HG03460 (cell line): ENCODE data around the gene SRP54.
"Not testable (repeated sequence)": the region's sequence is repeated elsewhere in the genome, so short reads cannot be mapped to it uniquely, and the experiment has no call there.

ENCODE experiments used
- ATAC-seq: cut with Tn5 transposase; IDR thresholded peaks from one replicate; pipeline ENCODE4 v1.9.1; 2021; ENCODE audit not compliant: unreplicated experiment

The SRP54 gene

DNA sequence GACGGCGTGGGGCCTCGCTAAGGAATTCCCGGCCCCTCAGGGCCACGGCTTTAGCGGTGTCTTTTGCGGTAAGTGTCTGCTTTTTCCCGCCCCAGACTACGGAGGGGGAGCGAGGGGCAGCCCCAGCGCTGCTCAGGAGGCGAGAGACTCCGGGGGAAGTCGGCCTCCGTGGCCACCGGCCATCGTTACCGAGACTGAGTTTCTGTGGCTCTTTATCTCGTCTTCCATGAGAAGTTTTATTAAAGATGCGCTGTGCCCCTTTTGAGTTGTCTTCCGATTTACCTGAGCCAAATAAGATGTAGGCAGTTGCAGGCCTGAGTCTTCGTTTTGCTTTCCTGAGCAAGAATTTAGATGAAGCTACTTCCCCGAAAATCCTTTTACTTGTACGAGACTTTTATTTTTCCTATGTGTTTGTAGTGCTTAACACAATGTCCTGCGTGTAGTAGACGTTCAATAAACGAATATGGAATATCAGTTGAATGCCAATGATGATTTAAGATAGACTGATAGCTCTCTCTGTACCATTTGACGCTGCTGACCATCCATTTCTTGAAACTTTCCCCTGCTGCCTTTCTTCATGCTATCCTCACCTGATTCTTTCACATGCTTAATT lies 462 bp downstream of the SRP54 start:
- peak; percentile 11 for ATAC-seq

DNA sequence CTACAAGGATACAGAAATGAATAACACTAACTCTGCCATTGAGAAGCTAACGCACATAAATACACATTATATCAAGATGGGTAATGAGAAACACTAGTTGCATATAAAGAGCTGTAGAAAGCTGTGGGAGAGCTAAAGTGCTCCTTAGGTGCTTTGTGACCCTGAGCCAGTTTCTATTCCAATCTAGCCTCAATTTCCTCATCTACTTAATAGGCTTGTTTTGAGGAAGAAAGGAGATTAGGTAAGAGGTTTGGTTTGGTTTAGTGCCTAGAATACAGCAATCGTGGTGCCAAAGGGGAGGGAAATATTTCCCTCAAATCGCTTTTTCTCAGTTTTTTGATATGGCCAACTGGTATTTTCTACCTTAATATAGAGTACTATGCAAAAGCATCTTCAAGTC lies 994 bp downstream of the SRP54 start:
- ATAC-seq = no peak

DNA sequence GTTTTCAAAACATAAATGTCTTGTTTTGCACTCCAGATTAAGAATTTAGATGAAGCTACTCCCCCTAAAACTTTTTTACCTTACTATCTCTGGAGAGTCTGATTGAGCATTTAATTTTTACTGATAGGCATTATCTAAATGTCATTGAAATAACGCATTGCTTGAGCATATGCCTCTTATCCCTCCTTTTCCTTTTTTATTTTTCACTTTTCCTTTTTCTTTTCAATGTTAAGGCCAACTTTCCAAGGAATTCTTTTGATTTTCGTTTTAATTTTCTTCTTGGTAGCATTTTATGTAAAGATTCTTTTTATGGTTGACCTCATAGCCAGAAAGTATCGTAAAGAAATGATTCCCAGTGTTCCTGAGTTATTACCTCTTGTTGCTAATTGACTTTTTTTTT lies 2.9 kb downstream of the SRP54 start:
- ATAC-seq = no peak

- ATAC-seq = no peak
Observed at GRCh38 chr14:34987180-34987579, 4.4 kb downstream of the SRP54 start.

- ATAC-seq = no peak
Observed at GRCh38 chr14:34989762-34990161, 7.0 kb downstream of the SRP54 start.

GRCh38 chr14:34993426-34993825 lies 10.6 kb downstream of the SRP54 start:
- no peak for ATAC-seq

DNA sequence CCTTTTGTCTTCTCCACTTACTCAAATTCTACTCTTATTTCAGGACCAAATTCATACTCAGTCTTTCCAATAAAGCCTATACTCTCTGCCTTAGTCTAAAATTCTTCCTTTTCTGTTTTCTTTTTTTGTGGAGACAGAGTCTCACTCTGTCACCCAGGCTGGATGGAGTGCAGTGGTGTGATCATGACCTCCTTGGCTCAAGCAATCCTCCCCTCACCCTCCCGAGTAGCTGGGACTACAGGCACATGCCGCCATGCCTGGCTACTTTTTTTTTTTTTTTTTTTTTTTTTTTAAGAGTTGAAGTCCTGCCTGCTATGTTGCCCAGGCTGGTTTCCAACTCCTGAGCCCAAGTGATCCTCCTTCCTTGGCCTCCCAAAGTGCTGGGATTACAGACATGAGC lies 11.9 kb downstream of the SRP54 start:
- no peak for ATAC-seq

GRCh38 chr14:34997762-34998161 lies 15.0 kb downstream of the SRP54 start:
- ATAC-seq = no peak

- no peak for ATAC-seq
Observed at GRCh38 chr14:34999500-34999899, 16.7 kb downstream of the SRP54 start.

GRCh38 chr14:35001621-35002020 lies 18.8 kb downstream of the SRP54 start:
- ATAC-seq = no peak

DNA sequence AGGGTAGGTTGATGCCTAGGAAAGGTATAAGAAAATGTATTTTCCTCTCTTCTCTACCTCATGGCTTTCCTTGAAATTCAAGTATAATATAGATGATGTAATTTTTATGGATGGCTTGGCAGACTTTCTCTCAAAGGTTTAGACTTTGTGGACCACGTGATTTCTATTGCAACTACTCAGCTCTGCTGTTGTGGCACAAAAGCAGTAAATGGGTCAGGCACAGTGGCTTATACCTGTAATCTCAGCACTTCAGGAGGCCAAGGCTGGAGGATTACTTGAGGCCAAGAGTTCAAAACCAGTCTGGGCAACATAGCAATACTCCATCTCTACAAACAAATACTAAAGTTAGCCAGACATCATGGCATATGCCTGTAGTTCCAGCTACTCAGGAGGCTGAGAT lies 22.0 kb downstream of the SRP54 start:
- no peak for ATAC-seq

DNA sequence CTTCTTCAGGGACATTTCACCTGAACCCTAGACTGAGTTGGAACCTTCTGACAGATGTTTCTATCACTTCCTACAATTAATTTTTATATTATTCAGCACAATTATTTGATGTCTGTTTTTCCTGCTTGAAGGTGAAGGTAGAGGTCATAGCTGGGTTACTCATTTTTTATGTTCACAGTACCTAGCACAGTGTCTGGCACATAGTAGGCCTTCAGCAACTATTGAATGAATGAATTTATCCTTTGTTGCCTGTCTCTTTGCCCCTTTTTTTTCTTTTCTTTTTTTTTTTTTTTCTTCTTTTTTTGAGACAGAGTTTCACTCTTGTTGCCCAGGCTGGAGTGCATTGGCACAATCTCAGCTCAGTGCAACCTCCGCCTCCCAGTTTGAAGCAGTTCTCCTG lies 33.8 kb downstream of the SRP54 start:
- ATAC-seq = no peak

DNA sequence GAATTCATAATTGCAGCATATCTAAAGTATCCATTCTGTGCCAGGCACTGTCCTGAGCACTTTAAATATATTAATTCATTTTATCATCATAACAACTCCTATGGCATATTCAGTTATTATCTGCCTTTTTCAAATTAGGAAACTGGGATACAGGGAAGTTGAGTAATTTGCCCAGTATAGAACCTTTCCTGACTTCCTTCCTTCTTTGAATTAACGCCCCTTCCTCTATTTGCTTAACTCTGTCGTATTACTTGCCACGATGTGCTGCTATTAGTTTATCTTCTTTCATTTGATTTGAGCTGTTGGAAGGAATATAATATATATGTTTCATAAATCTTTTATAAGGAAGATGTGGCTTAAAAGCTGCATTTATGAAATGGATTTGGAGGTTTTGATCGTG lies 37.9 kb downstream of the SRP54 start:
- no peak for ATAC-seq

DNA sequence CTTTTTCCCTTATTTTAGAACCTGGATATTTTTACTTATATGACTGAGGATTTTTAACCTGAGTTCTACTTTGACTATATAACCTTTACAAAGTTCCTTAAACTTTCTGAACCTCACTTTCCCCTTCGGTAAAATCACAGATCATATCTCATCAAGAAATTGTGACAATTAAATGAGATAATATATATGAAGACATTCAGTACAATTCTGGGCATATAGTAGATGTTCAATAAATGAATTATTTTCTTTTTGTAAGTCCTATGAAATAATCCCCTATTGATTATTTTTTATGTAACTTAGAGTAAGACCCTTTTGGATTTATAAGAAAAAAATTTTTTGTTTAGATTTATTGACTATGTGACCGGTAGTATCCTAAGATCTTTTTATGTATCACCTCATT lies 45.6 kb downstream of the SRP54 start:
- ATAC-seq = no peak

DNA sequence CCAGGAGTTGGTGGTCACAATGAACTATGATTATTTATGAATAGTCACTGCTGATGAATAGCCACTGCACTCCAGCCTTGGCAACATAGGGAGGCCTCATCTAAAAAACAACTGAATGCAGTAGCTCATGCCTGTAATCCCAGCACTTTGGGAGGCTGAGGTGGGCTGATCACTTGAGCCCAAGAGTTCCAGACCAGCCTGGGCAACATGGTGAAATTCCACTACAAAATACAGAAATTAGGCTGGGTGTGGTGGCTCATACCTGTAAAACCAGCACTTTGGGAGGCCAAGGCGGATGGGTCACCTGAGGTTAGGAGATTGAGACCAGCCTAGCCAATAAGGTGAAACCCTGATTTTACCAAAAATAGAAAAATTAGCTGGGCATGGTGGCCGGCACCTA lies 49.8 kb downstream of the SRP54 start:
- ATAC-seq = no peak

DNA sequence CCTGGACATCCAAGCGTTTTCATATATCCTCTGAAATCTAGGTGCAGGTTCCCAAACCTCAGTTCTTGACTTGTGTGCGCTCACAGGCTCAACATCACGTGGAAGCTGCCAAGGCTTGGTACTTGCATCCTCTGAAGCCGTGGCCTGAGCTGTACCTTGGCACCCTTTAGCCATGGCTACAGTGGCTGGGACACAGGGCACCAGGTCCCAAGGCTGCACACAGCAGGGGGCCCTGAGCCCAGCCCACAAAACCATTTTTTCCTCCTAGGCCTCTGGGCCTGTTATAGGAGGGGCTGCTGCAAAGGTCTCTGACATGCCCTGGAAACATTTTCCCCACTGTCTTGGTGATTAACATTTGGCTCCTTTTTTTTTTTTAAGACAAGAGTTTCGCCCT lies 51.6 kb downstream of the SRP54 start:
- no peak for ATAC-seq

- ATAC-seq = not testable (repeated sequence)
Observed at GRCh38 chr14:35034944-35035554, 52.3 kb downstream of the SRP54 start.

DNA sequence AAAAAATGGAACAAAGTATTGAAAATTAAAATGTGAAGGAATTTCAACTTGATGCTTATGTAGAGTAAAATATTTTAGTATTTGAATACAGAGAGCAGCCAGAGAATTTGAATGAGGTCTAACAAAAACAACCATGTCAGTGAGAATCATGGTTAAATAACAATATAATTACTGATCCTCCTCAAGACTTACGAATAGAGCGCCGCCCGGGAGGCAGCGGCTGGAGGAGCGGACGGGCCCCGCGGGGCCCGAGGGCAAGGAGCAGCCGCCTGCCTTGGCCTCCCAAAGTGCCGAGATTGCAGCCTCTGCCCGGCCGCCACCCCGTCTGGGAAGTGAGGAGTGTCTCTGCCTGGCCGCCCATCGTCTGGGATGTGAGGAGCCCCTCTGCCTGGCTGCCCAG lies 55.5 kb downstream of the SRP54 start:
- ATAC-seq = not testable (repeated sequence)

DNA sequence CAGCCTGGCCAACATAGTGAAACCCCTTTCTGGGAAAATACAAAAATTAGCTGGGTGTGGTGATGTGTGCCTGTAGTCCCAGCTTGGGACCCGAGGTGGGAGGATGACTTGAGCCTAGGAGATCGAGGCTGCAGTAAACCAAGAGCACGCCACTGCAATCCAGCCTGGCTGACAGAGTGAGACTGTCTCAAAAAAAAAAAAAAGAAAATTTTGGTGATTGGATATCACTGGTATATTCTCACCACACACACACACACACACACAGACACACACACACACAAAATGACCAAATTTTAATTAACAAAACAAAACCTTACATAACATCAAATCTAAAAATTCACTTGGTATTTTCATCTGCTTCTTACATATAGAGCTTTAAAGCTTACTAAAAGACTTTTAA lies 59.8 kb downstream of the SRP54 start:
- ATAC-seq = no peak

DNA sequence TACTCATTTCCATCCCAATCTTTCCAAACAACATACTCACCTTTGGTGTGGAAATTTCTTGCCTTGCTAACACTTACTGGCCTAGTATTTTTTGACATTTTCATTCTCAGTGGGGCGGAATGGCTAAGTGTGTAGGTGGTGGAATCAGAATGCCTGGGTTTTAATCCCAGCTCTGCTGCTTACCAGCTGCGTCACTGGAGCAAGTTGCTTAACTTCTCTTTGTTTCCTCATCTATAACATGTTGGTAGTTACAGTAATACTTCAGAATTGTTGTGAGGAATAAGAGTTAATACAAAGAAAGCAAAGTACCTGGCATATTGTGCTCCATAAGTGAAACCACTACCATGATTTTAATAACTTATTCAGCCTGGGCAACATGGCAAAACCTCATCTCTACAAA lies 60.3 kb downstream of the SRP54 start:
- ATAC-seq = no peak

- ATAC-seq = no peak
Observed at GRCh38 chr14:35044939-35045797, 62.4 kb downstream of the SRP54 start.

GRCh38 chr14:35045798-35046047 lies 62.9 kb downstream of the SRP54 start:
- ATAC-seq = no peak
